Islet precursor cell (in vitro differentiated cells): ENCODE data around the gene THAP8.
"Not testable (repeated sequence)": the region's sequence is repeated elsewhere in the genome, so short reads cannot be mapped to it uniquely, and the experiment has no call there.

Source experiments
- DNase-seq: peaks from one replicate; pipeline ENCODE4 v3.0.0-alpha.2; 2018

The THAP8 gene

GRCh38 chr19:36054119-36054732, at the start of gene THAP8:
Gene THAP8, minus strand, starts transcription at chr19:36054285. Its CDS starts 68 bp downstream, at chr19:36054217.
- peak; percentile 98 for DNase-seq

GRCh38 chr19:36103040-36103626, 49.0 kb upstream of the THAP8 start:
- no peak for DNase-seq

GRCh38 chr19:36101550-36102327, 47.7 kb upstream of the THAP8 start:
- DNase-seq: no peak

GRCh38 chr19:36100476-36100875, 46.4 kb upstream of the THAP8 start:
- no peak for DNase-seq

- DNase-seq: no peak
Measured at GRCh38 chr19:36099166-36099785, 45.2 kb upstream of the THAP8 start.

- no peak for DNase-seq
Measured at GRCh38 chr19:36097036-36097435, 43.0 kb upstream of the THAP8 start.

GRCh38 chr19:36093687-36094086, 39.6 kb upstream of the THAP8 start:
- DNase-seq: no peak

- DNase-seq: no peak
Measured at GRCh38 chr19:36093146-36093662, 39.1 kb upstream of the THAP8 start.

- DNase-seq: no peak
Measured at GRCh38 chr19:36092566-36092965, 38.5 kb upstream of the THAP8 start.

- DNase-seq: no peak
Measured at GRCh38 chr19:36090910-36091695, 37.0 kb upstream of the THAP8 start.

GRCh38 chr19:36089847-36090246, 35.8 kb upstream of the THAP8 start:
- DNase-seq: no peak

- no peak for DNase-seq
Measured at GRCh38 chr19:36086326-36086725, 32.2 kb upstream of the THAP8 start.

GRCh38 chr19:36084231-36085009, 30.3 kb upstream of the THAP8 start:
- DNase-seq: no peak

- no peak for DNase-seq
Measured at GRCh38 chr19:36082916-36083315, 28.8 kb upstream of the THAP8 start.

- DNase-seq: no peak
Measured at GRCh38 chr19:36081894-36082293, 27.8 kb upstream of the THAP8 start.

- DNase-seq: no peak
Measured at GRCh38 chr19:36081385-36081784, 27.3 kb upstream of the THAP8 start.

- DNase-seq: no peak
Measured at GRCh38 chr19:36079389-36079945, 25.4 kb upstream of the THAP8 start.

GRCh38 chr19:36073121-36073876, 19.2 kb upstream of the THAP8 start:
- no peak for DNase-seq

- no peak for DNase-seq
Measured at GRCh38 chr19:36072081-36072480, 18.0 kb upstream of the THAP8 start.

GRCh38 chr19:36068810-36069499, 14.9 kb upstream of the THAP8 start:
- DNase-seq: not testable (repeated sequence)
